ENCODE measurements around the gene CAPN10.

- no peak for TF ChIP-seq POLR2A (IDR thresholded peaks at IDR 0.05)
- no peak for TF ChIP-seq CTCF (IDR thresholded peaks at IDR 0.05)
These were observed 9.5 kb downstream of the CAPN10 start for GRCh38 chr2:240596080-240596460.

Measured in prostate gland (tissue), 2 donors.